ENCODE results near the gene KRTAP9-4. TPM values are rescaled to one million over a fixed set of nuclear protein-coding genes. Genes with fewer than 3 reads are reported as not detected.

KRTAP9-4 gene
- total and polyA plus RNA-seq, 2 experiments from 2014 or later = not detected

- TF ChIP-seq CTCF (IDR thresholded peaks at IDR 0.05; ENCODE audit: low read depth, low read length) = no peak
- Histone ChIP-seq H3K27ac (no peak overlapping the region), H3K4me1 (ENCODE audit: low read depth) (no peaks in the 10 kb centered on the region), H3K36me3 (no peaks in the 10 kb centered on the region), H3K4me3 (no peak overlapping the region), H3K27me3 (no peaks in the 10 kb centered on the region), H3K9me3 (ENCODE audit: low read depth) (no peaks in the 10 kb centered on the region)
- DNase-seq (ENCODE audit: low read depth in 1 of 2, low spot score in 1 of 2) = no peak
Measured at GRCh38 chr17:41298458-41299135, 49.1 kb downstream of the KRTAP9-4 start.

Other genes with a start within 250 kb of the KRTAP9-4 start
Only the 30 nearest of the 41 such genes appear.
- not detected in 2 replicates for gene KRTAP2-3, start 189.6 kb upstream of the KRTAP9-4 start, total RNA-seq
- not detected in 2 replicates for gene KRTAP2-3, start 189.6 kb upstream of the KRTAP9-4 start, polyA plus RNA-seq
- gene KRTAP2-4, start 183.8 kb upstream of the KRTAP9-4 start, total RNA-seq = not detected in 2 replicates
- gene KRTAP2-4, start 183.8 kb upstream of the KRTAP9-4 start, polyA plus RNA-seq = not detected in 2 replicates
- not detected in 2 replicates for gene KRTAP4-7, start 165.5 kb upstream of the KRTAP9-4 start, total RNA-seq
- not detected in 2 replicates for gene KRTAP4-7, start 165.5 kb upstream of the KRTAP9-4 start, polyA plus RNA-seq
- not detected in 2 replicates for gene KRTAP4-8, start 151.5 kb upstream of the KRTAP9-4 start, total RNA-seq
- gene KRTAP4-8, start 151.5 kb upstream of the KRTAP9-4 start, polyA plus RNA-seq = not detected in 2 replicates
- not detected in 2 replicates for gene KRTAP4-16, start 147.5 kb upstream of the KRTAP9-4 start, total RNA-seq
- not detected in 2 replicates for gene KRTAP4-16, start 147.5 kb upstream of the KRTAP9-4 start, polyA plus RNA-seq
- gene KRTAP4-9, start 144.3 kb upstream of the KRTAP9-4 start, total RNA-seq = not detected in 2 replicates
- not detected in 2 replicates for gene KRTAP4-9, start 144.3 kb upstream of the KRTAP9-4 start, polyA plus RNA-seq
- not detected in 2 replicates for gene KRTAP4-11, start 131.3 kb upstream of the KRTAP9-4 start, total RNA-seq
- not detected in 2 replicates for gene KRTAP4-11, start 131.3 kb upstream of the KRTAP9-4 start, polyA plus RNA-seq
- not detected in 2 replicates for gene KRTAP4-12, start 125.5 kb upstream of the KRTAP9-4 start, total RNA-seq
- not detected in 2 replicates for gene KRTAP4-12, start 125.5 kb upstream of the KRTAP9-4 start, polyA plus RNA-seq
- gene KRTAP4-6, start 109.1 kb upstream of the KRTAP9-4 start, total RNA-seq = not detected in 2 replicates
- gene KRTAP4-6, start 109.1 kb upstream of the KRTAP9-4 start, polyA plus RNA-seq = not detected in 2 replicates
- gene KRTAP4-5, start 99.9 kb upstream of the KRTAP9-4 start, total RNA-seq = not detected in 2 replicates
- gene KRTAP4-5, start 99.9 kb upstream of the KRTAP9-4 start, polyA plus RNA-seq = not detected in 2 replicates
- gene KRTAP4-4, start 88.9 kb upstream of the KRTAP9-4 start, total RNA-seq = not detected in 2 replicates
- gene KRTAP4-4, start 88.9 kb upstream of the KRTAP9-4 start, polyA plus RNA-seq = not detected in 2 replicates
- not detected in 2 replicates for gene KRTAP4-3, start 81.5 kb upstream of the KRTAP9-4 start, total RNA-seq
- gene KRTAP4-3, start 81.5 kb upstream of the KRTAP9-4 start, polyA plus RNA-seq = not detected in 2 replicates
- not detected in 2 replicates for gene KRTAP4-2, start 71.5 kb upstream of the KRTAP9-4 start, total RNA-seq
- gene KRTAP4-2, start 71.5 kb upstream of the KRTAP9-4 start, polyA plus RNA-seq = not detected in 2 replicates
- not detected in 2 replicates for gene KRTAP4-1, start 64.8 kb upstream of the KRTAP9-4 start, total RNA-seq
- gene KRTAP4-1, start 64.8 kb upstream of the KRTAP9-4 start, polyA plus RNA-seq = not detected in 2 replicates
- gene KRTAP9-1, start 59.8 kb upstream of the KRTAP9-4 start, total RNA-seq = not detected in 2 replicates
- gene KRTAP9-1, start 59.8 kb upstream of the KRTAP9-4 start, polyA plus RNA-seq = not detected in 2 replicates
- not detected in 2 replicates for gene KRTAP9-2, start 23.0 kb upstream of the KRTAP9-4 start, total RNA-seq
- not detected in 2 replicates for gene KRTAP9-2, start 23.0 kb upstream of the KRTAP9-4 start, polyA plus RNA-seq
- gene KRTAP9-3, start 17.2 kb upstream of the KRTAP9-4 start, total RNA-seq = not detected in 2 replicates
- not detected in 2 replicates for gene KRTAP9-3, start 17.2 kb upstream of the KRTAP9-4 start, polyA plus RNA-seq
- not detected in 2 replicates for gene KRTAP9-8, start 11.7 kb upstream of the KRTAP9-4 start, total RNA-seq
- not detected in 2 replicates for gene KRTAP9-8, start 11.7 kb upstream of the KRTAP9-4 start, polyA plus RNA-seq
- gene KRTAP9-9, start 5.7 kb downstream of the KRTAP9-4 start, total RNA-seq = not detected in 2 replicates
- gene KRTAP9-9, start 5.7 kb downstream of the KRTAP9-4 start, polyA plus RNA-seq = not detected in 2 replicates
- gene KRTAP9-6, start 15.7 kb downstream of the KRTAP9-4 start, total RNA-seq = not detected in 2 replicates
- gene KRTAP9-6, start 15.7 kb downstream of the KRTAP9-4 start, polyA plus RNA-seq = not detected in 2 replicates
- not detected in 2 replicates for gene KRTAP9-7, start 26.0 kb downstream of the KRTAP9-4 start, total RNA-seq
- not detected in 2 replicates for gene KRTAP9-7, start 26.0 kb downstream of the KRTAP9-4 start, polyA plus RNA-seq
- not detected in 2 replicates for gene KRTAP29-1, start 53.2 kb downstream of the KRTAP9-4 start, total RNA-seq
- gene KRTAP29-1, start 53.2 kb downstream of the KRTAP9-4 start, polyA plus RNA-seq = not detected in 2 replicates
- gene KRTAP16-1, start 59.6 kb downstream of the KRTAP9-4 start, total RNA-seq = not detected in 2 replicates
- gene KRTAP16-1, start 59.6 kb downstream of the KRTAP9-4 start, polyA plus RNA-seq = not detected in 2 replicates
- not detected in 2 replicates for gene KRTAP17-1, start 66.0 kb downstream of the KRTAP9-4 start, total RNA-seq
- gene KRTAP17-1, start 66.0 kb downstream of the KRTAP9-4 start, polyA plus RNA-seq = not detected in 2 replicates
- not detected in 2 replicates for gene KRT33A, start 101.1 kb downstream of the KRTAP9-4 start, total RNA-seq
- not detected in 2 replicates for gene KRT33A, start 101.1 kb downstream of the KRTAP9-4 start, polyA plus RNA-seq
- gene KRT33B, start 120.1 kb downstream of the KRTAP9-4 start, total RNA-seq = not detected in 2 replicates
- gene KRT33B, start 120.1 kb downstream of the KRTAP9-4 start, polyA plus RNA-seq = not detected in 2 replicates
- gene KRT34, start 132.6 kb downstream of the KRTAP9-4 start, total RNA-seq = not detected in 2 replicates
- not detected in 2 replicates for gene KRT34, start 132.6 kb downstream of the KRTAP9-4 start, polyA plus RNA-seq
- not detected in 2 replicates for gene KRT31, start 147.9 kb downstream of the KRTAP9-4 start, total RNA-seq
- gene KRT31, start 147.9 kb downstream of the KRTAP9-4 start, polyA plus RNA-seq = not detected in 2 replicates
- gene KRT37, start 174.9 kb downstream of the KRTAP9-4 start, total RNA-seq = not detected in 2 replicates
- gene KRT37, start 174.9 kb downstream of the KRTAP9-4 start, polyA plus RNA-seq = not detected in 2 replicates
- gene KRT38, start 191.3 kb downstream of the KRTAP9-4 start, total RNA-seq = not detected in 2 replicates
- gene KRT38, start 191.3 kb downstream of the KRTAP9-4 start, polyA plus RNA-seq = not detected in 2 replicates

Data from cardiac muscle cell (in vitro differentiated cells and primary cell).